ENCODE results near the gene CGB1.

DNA sequence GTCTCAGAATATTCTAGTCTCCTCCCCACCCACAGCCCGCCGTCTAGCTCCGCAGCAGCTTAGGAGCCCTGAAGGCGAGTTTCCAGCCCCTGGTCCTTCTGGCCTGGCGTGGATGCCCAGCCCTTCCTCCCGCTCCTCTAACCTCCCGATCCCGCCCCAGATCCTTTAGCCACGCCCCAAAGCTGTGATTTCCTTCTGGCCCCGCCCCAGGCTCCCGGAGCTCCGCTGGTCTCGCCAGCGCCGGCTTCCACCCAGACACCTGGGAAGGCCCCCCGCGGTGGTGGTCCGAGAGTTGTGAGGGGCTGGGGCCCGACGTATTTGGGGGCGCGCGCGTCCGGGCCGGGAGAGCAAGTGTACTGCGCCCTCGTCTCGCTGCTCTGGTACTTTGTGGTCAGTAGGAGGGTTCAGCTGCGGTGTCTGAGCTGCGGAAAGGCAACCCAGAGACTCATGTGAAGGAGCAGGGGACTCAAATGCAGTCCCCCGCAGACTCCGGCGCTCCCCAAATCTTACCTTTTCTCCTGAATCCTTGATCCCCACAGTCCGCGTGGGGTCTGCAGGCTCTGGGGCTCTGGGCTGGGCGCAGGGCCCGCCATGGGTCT, 21.0 kb upstream of the CGB1 start, which contains the start of gene CGB7:
- TF ChIP-seq, protein P1, sequence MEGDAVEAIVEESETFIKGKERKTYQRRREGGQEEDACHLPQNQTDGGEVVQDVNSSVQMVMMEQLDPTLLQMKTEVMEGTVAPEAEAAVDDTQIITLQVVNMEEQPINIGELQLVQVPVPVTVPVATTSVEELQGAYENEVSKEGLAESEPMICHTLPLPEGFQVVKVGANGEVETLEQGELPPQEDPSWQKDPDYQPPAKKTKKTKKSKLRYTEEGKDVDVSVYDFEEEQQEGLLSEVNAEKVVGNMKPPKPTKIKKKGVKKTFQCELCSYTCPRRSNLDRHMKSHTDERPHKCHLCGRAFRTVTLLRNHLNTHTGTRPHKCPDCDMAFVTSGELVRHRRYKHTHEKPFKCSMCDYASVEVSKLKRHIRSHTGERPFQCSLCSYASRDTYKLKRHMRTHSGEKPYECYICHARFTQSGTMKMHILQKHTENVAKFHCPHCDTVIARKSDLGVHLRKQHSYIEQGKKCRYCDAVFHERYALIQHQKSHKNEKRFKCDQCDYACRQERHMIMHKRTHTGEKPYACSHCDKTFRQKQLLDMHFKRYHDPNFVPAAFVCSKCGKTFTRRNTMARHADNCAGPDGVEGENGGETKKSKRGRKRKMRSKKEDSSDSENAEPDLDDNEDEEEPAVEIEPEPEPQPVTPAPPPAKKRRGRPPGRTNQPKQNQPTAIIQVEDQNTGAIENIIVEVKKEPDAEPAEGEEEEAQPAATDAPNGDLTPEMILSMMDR (IDR thresholded peaks at IDR 0.05), result no peak
- TF ChIP-seq POLR2A (IDR thresholded peaks at IDR 0.05) (no peak), EP300 (IDR thresholded peaks at IDR 0.05) (no peak)

Data from tibial nerve (tissue), 4 donors.